IPS-20b (cell line): ENCODE measurements around the gene RBM8A.
"Not testable (repeated sequence)": the region's sequence is repeated elsewhere in the genome, so short reads cannot be mapped to it uniquely, and the experiment has no call there.

Experiments
- H3K27ac ChIP-seq: one replicate; pipeline ENCODE4 v1.5.1; 2013; ENCODE audit warnings: low read length
- H3K27me3 ChIP-seq: 2 replicates; pipeline ENCODE4 v1.6.1; 2013; ENCODE audit warnings: mild to moderate bottlenecking, low read length, inconsistent platforms; ENCODE audit not compliant: insufficient read depth
- H3K36me3 ChIP-seq: 2 replicates; pipeline ENCODE4 v1.6.1; 2013; ENCODE audit warnings: low read depth, mild to moderate bottlenecking, inconsistent platforms, low read length, moderate library complexity; ENCODE audit not compliant: insufficient read depth
- H3K4me1 ChIP-seq: 2 replicates; pipeline ENCODE4 v1.6.1; 2013; ENCODE audit warnings: mild to moderate bottlenecking, control low read depth, inconsistent platforms, low read length, moderate library complexity; ENCODE audit not compliant: insufficient read depth
- H3K4me3 ChIP-seq: 2 replicates; pipeline ENCODE4 v1.5.1; 2013; ENCODE audit warnings: mild to moderate bottlenecking, low read length, inconsistent platforms
- H3K9ac ChIP-seq: 2 replicates; pipeline ENCODE4 v1.6.1; 2013; ENCODE audit warnings: low read depth, mild to moderate bottlenecking, inconsistent platforms, low read length, moderate library complexity
- H3K9me3 ChIP-seq: 2 replicates; pipeline ENCODE4 v1.6.1; 2013; ENCODE audit warnings: mild to moderate bottlenecking, low read depth, low read length, inconsistent platforms; ENCODE audit not compliant: insufficient read depth

The RBM8A gene

GRCh38 chr1:145927916-145928643, 796 bp upstream of the RBM8A start:
- Histone ChIP-seq H3K4me1 (peaks cover 4% of the 10 kb centered on the region; the same call in 1 of the 2 replicates), H3K27ac (peak overlapping the region; percentile 77), H3K9me3 (no peaks in the 10 kb centered on the region), H3K4me3 (peak overlapping the region; percentile 76), H3K9ac (peak overlapping the region; percentile 98), H3K36me3 (peaks cover 24% of the 10 kb centered on the region), H3K27me3 (no peaks in the 10 kb centered on the region)

GRCh38 chr1:145926686-145927062, 610 bp downstream of the RBM8A start:
- Histone ChIP-seq H3K27ac (no peak overlapping the region), H3K4me1 (peaks cover 4% of the 10 kb centered on the region; the same call in 1 of the 2 replicates), H3K36me3 (peaks cover 34% of the 10 kb centered on the region), H3K9me3 (no peaks in the 10 kb centered on the region), H3K27me3 (no peaks in the 10 kb centered on the region), H3K9ac (peak overlapping the region; percentile 98), H3K4me3 (peak overlapping the region; percentile 76)

- Histone ChIP-seq H3K9me3 (no peaks in the 10 kb centered on the region), H3K36me3 (peaks cover 39% of the 10 kb centered on the region), H3K4me1 (peaks cover 4% of the 10 kb centered on the region; the same call in 1 of the 2 replicates), H3K27me3 (no peaks in the 10 kb centered on the region; the same call in 1 of the 2 replicates), H3K4me3 (no peak overlapping the region), H3K9ac (no peak overlapping the region), H3K27ac (no peak overlapping the region)
Observed at GRCh38 chr1:145922266-145922665, 5.0 kb downstream of the RBM8A start.

- not testable (repeated sequence) for H3K9ac ChIP-seq, H3K27me3 ChIP-seq, H3K9me3 ChIP-seq, H3K4me1 ChIP-seq, H3K27ac ChIP-seq, H3K4me3 ChIP-seq
- peaks cover 37% of the 10 kb centered on the region for H3K36me3 ChIP-seq
Observed at GRCh38 chr1:145920297-145920696, 7.0 kb downstream of the RBM8A start.

GRCh38 chr1:145918992-145919939, 8.0 kb downstream of the RBM8A start:
- peaks cover 36% of the 10 kb centered on the region for H3K36me3 ChIP-seq
- H3K9me3 ChIP-seq, result no peaks in the 10 kb centered on the region
- H3K9ac ChIP-seq, result peak overlapping the region; percentile 70; the same call in 1 of the 2 replicates
- H3K4me3 ChIP-seq, result peak overlapping the region; percentile 78
- H3K4me1 ChIP-seq, result no peaks in the 10 kb centered on the region
- H3K27me3 ChIP-seq, result no peaks in the 10 kb centered on the region; the same call in 1 of the 2 replicates
- no peak overlapping the region for H3K27ac ChIP-seq

GRCh38 chr1:145918144-145918991, 8.9 kb downstream of the RBM8A start, which contains the start of gene PEX11B:
Gene PEX11B (minus strand): TSS chr1:145918717. CDS start chr1:145918688, 29 bp downstream.
- H3K4me1 ChIP-seq, result no peaks in the 10 kb centered on the region
- peak within 1 kb of the TSS; percentile 70; the same call in 1 of the 2 replicates for H3K9ac ChIP-seq
- H3K9me3 ChIP-seq, result no peaks in the 10 kb centered on the region
- H3K4me3 ChIP-seq, result peak within 1 kb of the TSS; percentile 78
- H3K27ac ChIP-seq, result no peak within 1 kb of the TSS
- H3K36me3 ChIP-seq, result peaks cover 27% of the 10 kb centered on the region
- H3K27me3 ChIP-seq, result no peaks in the 10 kb centered on the region; the same call in 1 of the 2 replicates

GRCh38 chr1:145917595-145917994, 9.7 kb downstream of the RBM8A start:
- Histone ChIP-seq H3K9ac (no peak overlapping the region), H3K4me1 (no peaks in the 10 kb centered on the region), H3K36me3 (peaks cover 21% of the 10 kb centered on the region), H3K27ac (no peak overlapping the region), H3K27me3 (no peaks in the 10 kb centered on the region; the same call in 1 of the 2 replicates), H3K9me3 (no peaks in the 10 kb centered on the region), H3K4me3 (peak overlapping the region; percentile 78)

GRCh38 chr1:145916745-145917144, 10.5 kb downstream of the RBM8A start:
- no peak overlapping the region for H3K9ac ChIP-seq
- H3K9me3 ChIP-seq, result no peaks in the 10 kb centered on the region
- no peak overlapping the region for H3K4me3 ChIP-seq
- no peak overlapping the region for H3K27ac ChIP-seq
- H3K4me1 ChIP-seq, result no peaks in the 10 kb centered on the region
- no peaks in the 10 kb centered on the region; the same call in 1 of the 2 replicates for H3K27me3 ChIP-seq
- H3K36me3 ChIP-seq, result peaks cover 19% of the 10 kb centered on the region

GRCh38 chr1:145912128-145912641, 15.1 kb downstream of the RBM8A start:
- no peaks in the 10 kb centered on the region for H3K27me3 ChIP-seq
- no peak overlapping the region for H3K9ac ChIP-seq
- H3K4me3 ChIP-seq, result no peak overlapping the region
- H3K9me3 ChIP-seq, result no peaks in the 10 kb centered on the region
- H3K27ac ChIP-seq, result no peak overlapping the region
- H3K36me3 ChIP-seq, result peaks cover 22% of the 10 kb centered on the region
- H3K4me1 ChIP-seq, result peaks cover 3% of the 10 kb centered on the region

- Histone ChIP-seq H3K27ac (no peak overlapping the region), H3K27me3 (no peaks in the 10 kb centered on the region), H3K9me3 (no peaks in the 10 kb centered on the region), H3K4me1 (peaks cover 3% of the 10 kb centered on the region), H3K36me3 (peaks cover 12% of the 10 kb centered on the region; the same call in 1 of the 2 replicates), H3K9ac (no peak overlapping the region), H3K4me3 (no peak overlapping the region)
Observed at GRCh38 chr1:145908653-145909052, 18.6 kb downstream of the RBM8A start.
